Osteocyte (in vitro differentiated cells): Measurements from ENCODE around the gene TRDN. TPM values are rescaled to one million over a fixed set of nuclear protein-coding genes. Genes with fewer than 3 reads are reported as not detected.

ENCODE experiments used
- DNase-seq: peaks from one replicate; pipeline ENCODE4 v3.0.0; 2021; ENCODE audit warnings: mixed read lengths; ENCODE audit not compliant: unreplicated experiment; ENCODE audit errors: extremely low spot score
- H3K27ac Mint-ChIP-seq: one replicate; pipeline ENCODE4 v1.8.0; 2021; ENCODE audit warnings: mild to moderate bottlenecking, mixed read lengths; ENCODE audit not compliant: unreplicated experiment
- H3K27me3 Mint-ChIP-seq: one replicate; pipeline ENCODE4 v1.8.0; 2021; ENCODE audit warnings: mixed read lengths; ENCODE audit not compliant: unreplicated experiment
- H3K36me3 Mint-ChIP-seq: one replicate; pipeline ENCODE4 v1.8.0; 2021; ENCODE audit warnings: mixed read lengths; ENCODE audit not compliant: unreplicated experiment
- H3K4me1 Mint-ChIP-seq: one replicate; pipeline ENCODE4 v1.8.0; 2021; ENCODE audit warnings: mixed read lengths; ENCODE audit not compliant: unreplicated experiment
- H3K4me3 Mint-ChIP-seq: one replicate; pipeline ENCODE4 v1.8.0; 2021; ENCODE audit warnings: mild to moderate bottlenecking, moderate library complexity, mixed read lengths; ENCODE audit not compliant: unreplicated experiment
- H3K9me3 Mint-ChIP-seq: one replicate; pipeline ENCODE4 v1.8.0; 2021; ENCODE audit warnings: mixed read lengths; ENCODE audit not compliant: unreplicated experiment
- CTCF ChIP-seq: fragments of 200-600 bp; sonication (generic); IDR thresholded peaks from 2 replicates; pipeline ENCODE4 v1.5.0; 2021; ENCODE audit warnings: antibody characterized with exemption, mild to moderate bottlenecking, moderate library complexity
- total RNA-seq: library from RNA; stranded (reverse); gene quantifications from 2 replicates; pipeline ENCODE4 v1.2.1, GENCODE V29; 2021

Gene TRDN
- total RNA-seq, 1 donor from 2014 or later, result not detected

GRCh38 chr6:123383718-123384117 lies 253.0 kb downstream of the TRDN start:
- no peak for DNase-seq
- Mint-ChIP-seq H3K27ac (no peak overlapping the region), H3K9me3 (no peaks in the 10 kb centered on the region), H3K4me1 (no peaks in the 10 kb centered on the region), H3K27me3 (peaks cover 56% of the 10 kb centered on the region), H3K4me3 (no peak overlapping the region), H3K36me3 (no peaks in the 10 kb centered on the region)
- no peak for TF ChIP-seq CTCF

- DNase-seq, result no peak
- no peaks in the 10 kb centered on the region for H3K4me1 Mint-ChIP-seq
- TF ChIP-seq CTCF, result peak; percentile 50
- no peak overlapping the region for H3K4me3 Mint-ChIP-seq
- no peak overlapping the region for H3K27ac Mint-ChIP-seq
- H3K36me3 Mint-ChIP-seq, result no peaks in the 10 kb centered on the region
- peaks cover 41% of the 10 kb centered on the region for H3K27me3 Mint-ChIP-seq
- H3K9me3 Mint-ChIP-seq, result no peaks in the 10 kb centered on the region
These were observed 256.5 kb downstream of the TRDN start for GRCh38 chr6:123380257-123380656.

GRCh38 chr6:123372737-123373136 lies 264.0 kb downstream of the TRDN start:
- Mint-ChIP-seq H3K36me3 (no peaks in the 10 kb centered on the region), H3K27ac (no peak overlapping the region), H3K4me1 (no peaks in the 10 kb centered on the region), H3K9me3 (no peaks in the 10 kb centered on the region), H3K4me3 (no peak overlapping the region), H3K27me3 (peaks cover 12% of the 10 kb centered on the region)
- DNase-seq, result no peak
- TF ChIP-seq CTCF, result no peak

- Mint-ChIP-seq H3K36me3 (no peaks in the 10 kb centered on the region), H3K27me3 (peaks cover 10% of the 10 kb centered on the region)
- TF ChIP-seq CTCF, result no peak
These were observed 272.8 kb downstream of the TRDN start for GRCh38 chr6:123363912-123364311.

GRCh38 chr6:123360359-123360758 lies 276.4 kb downstream of the TRDN start:
- DNase-seq, result no peak
- Mint-ChIP-seq H3K36me3 (no peaks in the 10 kb centered on the region), H3K27ac (no peak overlapping the region), H3K27me3 (peaks cover 18% of the 10 kb centered on the region), H3K9me3 (peaks cover 5% of the 10 kb centered on the region), H3K4me1 (no peaks in the 10 kb centered on the region), H3K4me3 (no peak overlapping the region)
- no peak for TF ChIP-seq CTCF

More at GRCh38 chr6:123363912-123364311, 272.8 kb downstream of the TRDN start:
- Mint-ChIP-seq H3K4me1 (no peaks in the 10 kb centered on the region), H3K27ac (no peak overlapping the region), H3K4me3 (no peak overlapping the region), H3K9me3 (peaks cover 5% of the 10 kb centered on the region)
- DNase-seq, result no peak
